Hematopoietic multipotent progenitor cell treated with erythropoietin and hydrocortisone succinate and interleukin-3 and kit ligand, for 17 days (in vitro differentiated cells): ENCODE data around the gene SRCIN1.

ENCODE experiments used
- DNase-seq: peaks from one replicate; pipeline ENCODE4 v3.0.0-alpha.2; 2015; ENCODE audit warnings: low spot score

The SRCIN1 gene

GRCh38 chr17:38600906-38601305, 4.8 kb downstream of the SRCIN1 start:
- DNase-seq = no peak

- no peak for DNase-seq
Observed at GRCh38 chr17:38600416-38600815, 5.3 kb downstream of the SRCIN1 start.

DNA sequence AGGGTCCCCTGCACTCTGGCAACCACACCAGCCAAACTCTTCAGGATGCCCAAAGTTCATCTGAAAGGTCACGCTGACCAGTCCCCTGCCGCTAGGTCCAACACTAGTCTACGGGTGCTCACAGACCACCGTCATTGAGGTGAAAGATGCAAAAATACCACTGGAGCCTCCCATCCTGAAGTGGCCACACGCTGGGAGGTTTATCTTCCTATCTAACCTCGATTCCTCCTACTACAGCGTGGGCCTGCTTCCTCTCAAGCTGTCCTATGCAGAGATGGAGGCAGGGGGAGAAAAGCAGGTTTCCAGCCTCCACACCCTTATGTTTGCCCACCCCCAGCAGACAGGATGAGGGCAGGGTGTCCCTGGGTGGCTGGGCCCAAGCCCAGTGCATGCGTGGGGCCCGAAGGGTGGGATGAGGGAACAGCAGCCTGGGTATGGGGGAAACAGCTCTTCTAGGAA, 6.3 kb downstream of the SRCIN1 start:
- DNase-seq = no peak

GRCh38 chr17:38598995-38599394, 6.8 kb downstream of the SRCIN1 start:
- DNase-seq = no peak

DNA sequence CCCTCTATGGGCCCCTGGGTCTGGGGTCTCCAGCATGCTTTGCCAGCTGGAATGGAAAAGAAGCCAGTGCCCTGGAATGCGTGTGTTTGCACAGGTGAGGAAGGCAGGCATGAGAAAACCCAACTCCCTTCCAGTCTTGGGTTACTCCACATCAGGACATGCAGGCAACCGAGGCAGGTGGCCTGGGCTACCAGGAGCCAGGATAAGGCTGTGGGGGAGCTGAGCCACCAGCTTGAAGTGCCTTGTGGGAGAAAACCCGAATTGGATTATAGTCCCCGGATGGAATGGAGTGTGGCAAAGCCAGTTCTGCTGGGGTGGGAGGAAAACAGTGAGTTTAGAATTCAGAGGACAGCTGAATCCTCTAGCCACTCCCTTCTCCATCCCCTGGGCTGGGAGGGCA, 7.2 kb downstream of the SRCIN1 start:
- no peak for DNase-seq

DNA sequence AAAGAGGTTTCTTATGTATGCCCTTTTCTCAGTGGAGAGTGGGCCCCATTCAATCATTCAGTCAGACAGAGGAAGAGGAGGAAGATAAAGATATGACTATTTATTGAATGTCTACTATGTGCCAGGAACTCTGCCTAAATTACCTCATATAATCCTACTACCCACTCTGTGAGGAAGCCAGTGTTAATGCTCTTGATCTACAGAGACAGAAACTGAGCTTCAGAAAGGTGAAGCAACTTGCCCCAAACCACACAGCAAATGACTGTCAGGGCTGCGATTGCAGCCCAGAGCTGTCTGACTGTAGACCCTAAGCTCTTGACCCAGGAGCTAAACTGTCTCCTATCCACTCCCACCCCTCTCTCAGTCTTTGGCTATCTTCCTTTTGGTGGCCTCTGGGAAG, 8.4 kb downstream of the SRCIN1 start:
- no peak for DNase-seq

- DNase-seq = no peak
Observed at GRCh38 chr17:38596651-38597050, 9.1 kb downstream of the SRCIN1 start.

GRCh38 chr17:38595892-38596291, 9.9 kb downstream of the SRCIN1 start:
- no peak for DNase-seq

DNA sequence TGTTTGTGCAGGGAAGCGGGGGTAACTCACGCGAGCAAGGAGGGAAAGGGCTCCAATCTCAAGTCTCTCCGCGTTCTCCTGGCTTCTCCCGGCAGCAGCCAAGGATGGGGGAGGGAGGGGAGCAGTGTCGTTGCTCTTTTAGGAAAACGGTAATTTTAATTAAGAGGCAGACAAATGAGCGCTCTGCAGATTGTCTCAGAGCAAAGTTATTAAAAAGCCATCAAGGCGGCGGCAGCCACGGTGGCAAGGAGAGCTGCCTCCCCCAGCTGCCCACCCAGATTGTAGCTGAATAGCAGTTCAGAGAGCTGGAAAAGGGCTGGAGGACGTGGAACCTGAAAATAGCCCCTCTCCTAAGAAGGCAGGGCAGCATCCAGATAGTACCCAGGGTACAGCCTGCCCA, 11.6 kb downstream of the SRCIN1 start:
- DNase-seq = no peak

- no peak for DNase-seq
Observed at GRCh38 chr17:38592487-38592886, 13.3 kb downstream of the SRCIN1 start.

DNA sequence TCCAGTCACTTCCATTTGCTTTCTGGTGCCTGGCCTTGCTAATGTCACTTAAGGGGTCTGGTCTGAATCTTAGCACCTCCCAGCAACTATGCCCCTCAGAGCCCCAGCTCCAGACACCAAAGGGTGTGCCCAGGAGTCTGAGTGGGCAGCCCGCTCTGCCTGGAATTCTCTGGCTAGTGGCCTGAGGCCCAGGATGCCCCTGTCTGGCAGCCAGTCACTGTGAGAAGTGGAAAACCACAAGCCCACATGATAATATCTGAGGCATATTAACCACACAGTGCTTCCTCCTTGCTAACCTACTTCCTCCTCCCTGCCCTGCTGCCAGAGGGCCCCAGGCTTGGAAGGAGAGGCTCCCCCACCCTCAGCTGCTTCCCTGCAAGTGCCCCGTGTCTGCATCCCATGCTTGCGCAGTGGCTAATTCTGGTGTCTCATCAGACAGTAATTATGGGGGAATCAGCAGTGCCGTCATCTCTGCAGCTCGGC, 14.0 kb downstream of the SRCIN1 start:
- DNase-seq = no peak

DNA sequence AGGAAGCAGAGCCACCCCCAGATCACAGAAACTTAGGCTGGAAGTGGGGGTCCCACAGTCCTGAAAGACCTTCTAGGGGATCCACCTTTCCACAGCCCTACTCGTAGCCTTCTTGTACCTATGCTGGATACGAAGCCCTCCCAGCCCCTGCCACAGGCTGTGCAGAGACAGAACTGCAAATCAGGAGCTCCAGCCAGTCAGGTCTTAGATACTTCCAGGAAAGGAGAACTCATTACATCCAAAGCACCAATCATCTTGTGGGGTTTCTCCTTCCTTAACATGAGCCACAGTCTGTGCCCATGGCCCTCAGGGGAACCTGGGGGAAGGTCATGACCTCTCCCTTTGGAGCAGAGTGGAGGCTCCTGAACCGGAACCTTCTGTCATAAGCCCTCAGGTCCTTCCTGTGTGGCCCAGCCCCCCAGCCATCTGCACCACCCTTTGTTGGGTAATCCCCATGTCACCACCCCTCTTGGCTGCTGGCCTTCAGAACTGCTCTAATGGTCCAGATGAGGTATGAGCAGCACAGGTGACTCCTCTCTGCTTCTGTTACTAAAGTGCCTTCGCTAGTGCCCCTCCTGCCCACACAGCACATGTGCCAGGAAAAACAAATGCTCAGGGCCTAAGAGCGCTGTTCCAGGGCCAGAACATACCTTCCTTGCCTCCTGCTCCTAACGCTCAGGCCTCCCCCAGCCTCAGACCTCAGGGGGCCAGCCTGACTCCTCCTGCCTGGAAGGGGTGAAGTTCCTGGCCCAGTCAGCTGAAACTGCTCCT, 14.6 kb downstream of the SRCIN1 start:
- DNase-seq = no peak

DNA sequence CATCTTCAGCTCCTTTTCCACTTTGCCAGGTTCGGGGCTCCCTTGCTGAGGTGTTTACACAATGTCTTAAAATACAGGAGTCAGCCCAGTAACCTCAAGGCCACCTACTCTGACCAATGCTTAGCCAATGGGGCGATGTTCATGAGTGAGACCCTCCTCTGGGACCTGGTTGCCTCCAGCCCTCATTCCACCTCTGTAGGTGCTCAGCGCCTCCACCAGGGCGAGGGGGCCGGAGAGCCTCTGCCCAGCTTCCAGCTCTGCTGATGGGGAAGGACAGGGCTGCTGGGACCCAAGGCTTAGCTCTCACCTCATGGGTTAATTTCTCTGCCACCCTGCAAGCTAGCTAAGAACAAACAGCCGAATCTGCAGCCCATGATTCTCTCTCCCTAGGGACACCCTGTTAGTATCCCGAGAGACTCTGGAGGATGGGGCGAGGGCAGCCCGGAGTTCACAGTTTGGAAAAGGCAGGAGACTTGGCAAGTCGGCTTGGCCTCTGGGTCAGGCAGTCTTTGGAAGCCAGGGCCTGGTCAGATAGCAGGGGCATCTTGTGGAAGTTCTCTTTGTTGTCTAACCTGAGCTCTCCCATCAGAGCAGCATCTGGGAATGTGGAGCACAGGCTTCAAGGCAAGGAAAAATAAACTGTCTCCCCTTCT, 16.2 kb downstream of the SRCIN1 start:
- no peak for DNase-seq

DNA sequence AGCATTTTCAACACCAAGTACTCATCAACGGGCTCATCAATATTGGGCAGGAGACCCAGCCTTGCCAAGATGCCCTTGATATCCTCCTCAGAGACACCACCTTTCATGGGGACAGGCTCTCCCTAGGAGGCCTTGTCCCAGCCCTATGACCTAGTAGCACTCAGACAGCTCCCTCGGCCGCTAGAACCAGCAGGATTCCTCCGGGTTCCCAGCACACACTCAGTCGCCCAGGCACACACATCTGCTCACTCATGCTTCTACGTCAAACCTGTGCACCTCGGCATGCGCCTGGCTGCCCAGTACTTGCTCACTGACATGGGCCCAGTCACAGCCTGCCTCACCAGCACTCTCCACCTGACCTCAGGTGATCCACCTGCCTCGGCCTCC, 17.0 kb downstream of the SRCIN1 start:
- no peak for DNase-seq

- DNase-seq = no peak
Observed at GRCh38 chr17:38587947-38588787, 17.6 kb downstream of the SRCIN1 start.

- no peak for DNase-seq
Observed at GRCh38 chr17:38587203-38587602, 18.5 kb downstream of the SRCIN1 start.

DNA sequence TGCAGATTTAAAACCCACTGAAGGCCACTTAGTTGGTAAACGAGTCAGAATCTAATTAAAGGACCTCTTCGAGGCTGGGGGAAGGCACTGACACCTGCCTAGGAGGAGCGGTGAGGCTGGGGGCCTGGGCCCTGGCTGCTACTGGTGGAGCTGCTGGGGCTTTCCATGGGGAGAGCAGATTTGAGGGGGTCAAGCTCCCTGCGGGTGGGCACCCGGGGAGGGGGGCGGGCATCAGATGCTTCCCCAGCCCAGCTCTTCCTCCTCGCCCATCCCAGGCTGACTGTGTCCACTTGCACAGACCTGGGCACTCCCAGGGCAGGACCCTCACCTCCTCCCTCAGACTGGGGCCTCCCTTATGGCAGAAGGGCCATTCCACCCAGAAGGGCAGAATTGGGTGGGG, 19.0 kb downstream of the SRCIN1 start:
- DNase-seq = no peak

- DNase-seq = no peak
Observed at GRCh38 chr17:38585918-38586529, 19.7 kb downstream of the SRCIN1 start.

DNA sequence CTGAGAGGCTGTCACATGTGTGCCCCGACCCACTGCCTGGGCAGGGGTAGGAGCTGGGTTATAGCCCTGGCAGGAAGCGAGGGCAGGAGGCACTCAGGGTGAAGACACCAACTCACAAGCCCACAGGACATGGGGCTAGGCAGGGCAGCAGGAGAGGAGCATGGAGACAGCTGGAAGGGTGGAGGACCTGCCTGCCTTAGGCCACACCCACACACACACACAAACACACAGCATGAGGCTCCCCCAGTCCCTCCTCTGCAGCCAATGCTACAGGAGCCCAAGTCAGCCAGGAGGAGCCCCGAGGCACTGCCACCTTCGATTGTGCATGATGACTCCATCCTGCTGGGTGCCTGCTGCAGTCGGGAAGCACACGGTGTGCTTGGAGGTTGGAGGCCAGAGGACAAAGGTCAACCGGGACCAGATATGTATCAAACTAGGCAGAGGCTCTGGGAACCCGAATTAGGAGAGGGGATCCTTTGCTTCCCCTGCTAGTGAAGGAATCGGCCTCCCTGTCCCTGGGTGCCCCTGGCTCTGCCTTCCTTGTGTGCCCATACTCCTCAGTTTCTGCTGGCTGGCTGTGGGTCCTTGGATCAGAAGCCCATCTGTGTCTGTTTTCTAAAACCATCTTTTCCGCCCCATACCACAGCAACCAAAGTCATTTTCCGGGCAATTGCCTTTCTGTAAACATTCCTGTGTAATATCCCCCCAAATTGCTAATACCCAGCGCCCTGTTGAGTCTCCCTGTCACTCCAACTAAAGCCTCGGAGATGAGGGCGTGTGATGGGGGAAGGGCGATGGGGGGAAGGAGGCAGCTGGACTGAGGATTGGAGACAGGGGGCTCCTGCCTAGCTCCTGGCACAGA, 20.5 kb downstream of the SRCIN1 start:
- DNase-seq = no peak

- DNase-seq = peak; percentile 41
Observed at GRCh38 chr17:38584350-38584925, 21.3 kb downstream of the SRCIN1 start.

DNA sequence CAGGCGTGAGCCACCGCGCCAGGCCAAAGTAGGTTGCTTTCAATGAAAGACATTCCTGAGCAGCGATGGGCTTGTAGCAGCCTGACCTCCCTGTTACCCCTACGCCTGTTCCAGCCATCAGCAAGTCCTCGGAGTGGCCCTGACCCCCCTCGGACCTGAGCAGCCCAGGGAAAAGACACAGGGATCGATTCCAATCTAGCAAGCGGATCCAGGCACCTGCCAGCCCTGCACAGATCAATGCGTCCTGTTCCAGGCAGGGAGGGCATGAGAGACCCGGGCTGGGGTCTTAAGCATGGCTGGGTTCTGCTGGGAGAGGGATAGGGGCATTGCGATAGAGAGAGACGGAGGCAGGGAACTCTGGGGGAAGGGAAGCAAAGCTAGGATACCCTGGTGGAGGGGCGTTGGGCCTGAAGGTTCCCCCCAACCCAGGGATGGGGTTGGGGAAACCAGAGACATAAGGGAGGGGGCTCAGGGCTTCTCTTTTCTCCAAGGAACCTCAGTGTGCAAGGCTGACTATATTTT, 21.9 kb downstream of the SRCIN1 start:
- no peak for DNase-seq
